ENCODE data around the gene PKDCC.

DNA sequence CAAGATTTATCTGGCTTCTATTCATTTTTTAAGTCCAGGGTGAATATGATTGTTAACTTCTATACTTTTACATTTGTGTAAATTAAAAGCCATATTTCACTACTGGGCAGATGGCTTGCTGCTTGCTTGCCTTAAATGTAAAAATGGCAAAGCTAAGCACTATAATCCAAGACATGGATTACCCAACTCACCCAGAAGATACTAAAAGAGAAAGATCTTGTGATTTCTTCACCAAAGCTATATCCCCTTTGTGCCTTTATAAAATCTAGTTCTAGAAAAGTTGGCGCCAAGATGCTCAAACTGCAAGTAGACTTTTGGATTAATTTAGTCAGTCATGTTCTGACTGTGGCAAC, 48.7 kb upstream of the PKDCC start:
- TF ChIP-seq, protein P1, sequence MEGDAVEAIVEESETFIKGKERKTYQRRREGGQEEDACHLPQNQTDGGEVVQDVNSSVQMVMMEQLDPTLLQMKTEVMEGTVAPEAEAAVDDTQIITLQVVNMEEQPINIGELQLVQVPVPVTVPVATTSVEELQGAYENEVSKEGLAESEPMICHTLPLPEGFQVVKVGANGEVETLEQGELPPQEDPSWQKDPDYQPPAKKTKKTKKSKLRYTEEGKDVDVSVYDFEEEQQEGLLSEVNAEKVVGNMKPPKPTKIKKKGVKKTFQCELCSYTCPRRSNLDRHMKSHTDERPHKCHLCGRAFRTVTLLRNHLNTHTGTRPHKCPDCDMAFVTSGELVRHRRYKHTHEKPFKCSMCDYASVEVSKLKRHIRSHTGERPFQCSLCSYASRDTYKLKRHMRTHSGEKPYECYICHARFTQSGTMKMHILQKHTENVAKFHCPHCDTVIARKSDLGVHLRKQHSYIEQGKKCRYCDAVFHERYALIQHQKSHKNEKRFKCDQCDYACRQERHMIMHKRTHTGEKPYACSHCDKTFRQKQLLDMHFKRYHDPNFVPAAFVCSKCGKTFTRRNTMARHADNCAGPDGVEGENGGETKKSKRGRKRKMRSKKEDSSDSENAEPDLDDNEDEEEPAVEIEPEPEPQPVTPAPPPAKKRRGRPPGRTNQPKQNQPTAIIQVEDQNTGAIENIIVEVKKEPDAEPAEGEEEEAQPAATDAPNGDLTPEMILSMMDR (IDR thresholded peaks at IDR 0.05; ENCODE audit: poor library complexity): no peak
- TF ChIP-seq EZH2 (IDR thresholded peaks at IDR 0.05; ENCODE audit: borderline replicate concordance): no peak
